Tibial nerve (tissue), 4 donors: Measurements from ENCODE around the gene COL19A1. TPM values are rescaled to one million over a fixed set of nuclear protein-coding genes. Genes with fewer than 3 reads are reported as not detected.
"Not testable (repeated sequence)": the region's sequence is repeated elsewhere in the genome, so short reads cannot be mapped to it uniquely, and the experiment has no call there.

Experiments used
- DNase-seq, 2 donors: peaks; one replicate each; pipeline ENCODE4 v3.0.0-alpha.2; 2019; ENCODE audit warnings: low spot score in 2 of 2
- H3K27ac ChIP-seq, 4 donors: fragments of 200-600 bp; sonication (generic) in 3 of 4; one replicate each; pipeline ENCODE4 v1.5.1; 2017 to 2019; ENCODE audit warnings: mild to moderate bottlenecking in 1 of 4
- H3K27me3 ChIP-seq, 2 donors: fragments of 200-600 bp; sonication (generic) in 1 of 2; one replicate each; pipeline versions ENCODE4 v1.5.1 to v1.6.0; 2017 to 2019
- H3K36me3 ChIP-seq, 3 donors: fragments of 200-600 bp; sonication (generic); one replicate each; pipeline ENCODE4 v1.5.1; 2018 to 2019
- H3K4me1 ChIP-seq, 4 donors: fragments of 200-600 bp; sonication (generic) in 3 of 4; one replicate each; pipeline ENCODE4 v1.5.1; 2017 to 2019
- H3K4me3 ChIP-seq, 4 donors: fragments of 200-600 bp; sonication (generic) in 3 of 4; one replicate each; pipeline ENCODE4 v1.5.1; 2017 to 2019; ENCODE audit warnings: mild to moderate bottlenecking in 1 of 4, moderate library complexity in 1 of 4
- H3K9me3 ChIP-seq, 4 donors: fragments of 200-600 bp; sonication (generic) in 3 of 4; one replicate each; pipeline ENCODE4 v1.5.1; 2017 to 2019
- CTCF ChIP-seq, 5 experiments: fragments of 200-600 bp in 3 of 5; fragments of 450-650 bp in 2 of 5; sonication (generic) in 3 of 5; IDR thresholded peaks; one replicate each; pipeline ENCODE4 v1.5.1; 2016 to 2019; ENCODE audit warnings: antibody characterized with exemption in 5 of 5, mild to moderate bottlenecking in 3 of 5, moderate library complexity in 2 of 5
- EP300 ChIP-seq, 2 donors: sonication (generic); formaldehyde crosslinking; IDR thresholded peaks; one replicate each; pipeline ENCODE4 v1.6.1; 2017; ENCODE audit warnings: antibody characterized with exemption in 2 of 2, mild to moderate bottlenecking in 1 of 2
- POLR2A ChIP-seq, 2 donors: fragments of 450-650 bp; IDR thresholded peaks; one replicate each; pipeline ENCODE4 v1.6.1; 2017; ENCODE audit warnings: antibody characterized with exemption in 2 of 2, mild to moderate bottlenecking in 2 of 2, moderate library complexity in 2 of 2
- WGBS, 2 donors: methylation state at CpG; one replicate each; pipeline ENCODE4 v1.1.5; 2018; 5-methylcytosine and 5-hydroxymethylcytosine counted together
- total RNA-seq, 4 donors: library from RNA; depleted of rRNA; stranded (reverse); fragments of >200 nt; gene quantifications; one replicate each; pipeline ENCODE4 v1.1.0, GENCODE V29; 2016

Gene COL19A1
- total RNA-seq, 4 donors from 2014 or later: under 0.01 to 0.42 TPM; not detected in 2

GRCh38 chr6:69820018-69820417 is 46.3 kb upstream of the COL19A1 start:
- no peak for DNase-seq
- no peaks in the 10 kb centered on the region for H3K27me3 ChIP-seq
- no peak for TF ChIP-seq CTCF (IDR thresholded peaks at IDR 0.05)
- TF ChIP-seq POLR2A (IDR thresholded peaks at IDR 0.05): no peak
- no peak overlapping the region for H3K27ac ChIP-seq
- H3K4me3 ChIP-seq: no peak overlapping the region
- no peaks in the 10 kb centered on the region for H3K36me3 ChIP-seq
- 100% methylated on average over 1 of the region's 1 CpG for WGBS, 2 donors
- no peaks in the 10 kb centered on the region for H3K9me3 ChIP-seq
- no peaks in the 10 kb centered on the region for H3K4me1 ChIP-seq

- no peaks in the 10 kb centered on the region for H3K36me3 ChIP-seq
- no peak for DNase-seq
- H3K27ac ChIP-seq: no peak overlapping the region
- WGBS, 2 donors: 52 to 70% methylated on average over 1 of the region's 1 CpG
- H3K4me1 ChIP-seq: no peaks in the 10 kb centered on the region
- TF ChIP-seq CTCF (IDR thresholded peaks at IDR 0.05): no peak
- no peak for TF ChIP-seq EP300 (IDR thresholded peaks at IDR 0.05)
- no peak for TF ChIP-seq POLR2A (IDR thresholded peaks at IDR 0.05)
- no peaks in the 10 kb centered on the region for H3K9me3 ChIP-seq
- H3K27me3 ChIP-seq: no peaks in the 10 kb centered on the region
- no peak overlapping the region for H3K4me3 ChIP-seq
Observed at GRCh38 chr6:69820438-69820837, 45.9 kb upstream of the COL19A1 start.

- H3K4me1 ChIP-seq, H3K27me3 ChIP-seq, H3K4me3 ChIP-seq, H3K27ac ChIP-seq, DNase-seq, H3K36me3 ChIP-seq, H3K9me3 ChIP-seq: not testable (repeated sequence)
- WGBS, 2 donors: 67 to 70% methylated on average over 5 of the region's 5 CpGs
Observed at GRCh38 chr6:69824355-69824754, 42.0 kb upstream of the COL19A1 start.

GRCh38 chr6:69825904-69826303 is 40.5 kb upstream of the COL19A1 start:
- WGBS, 2 donors: 84 to 96% methylated on average over 1 of the region's 1 CpG
- Histone ChIP-seq H3K36me3 (no peaks in the 10 kb centered on the region), H3K4me3 (no peak overlapping the region), H3K9me3 (no peaks in the 10 kb centered on the region), H3K27ac (no peak overlapping the region), H3K4me1 (no peaks in the 10 kb centered on the region), H3K27me3 (no peaks in the 10 kb centered on the region)
- no peak for DNase-seq
- no peak for TF ChIP-seq CTCF (IDR thresholded peaks at IDR 0.05)
- no peak for TF ChIP-seq POLR2A (IDR thresholded peaks at IDR 0.05)
- TF ChIP-seq EP300 (IDR thresholded peaks at IDR 0.05): no peak

GRCh38 chr6:69827276-69827893 is 39.0 kb upstream of the COL19A1 start:
- Histone ChIP-seq H3K9me3 (no peaks in the 10 kb centered on the region), H3K36me3 (no peaks in the 10 kb centered on the region), H3K4me1 (no peaks in the 10 kb centered on the region), H3K4me3 (no peak overlapping the region), H3K27me3 (no peaks in the 10 kb centered on the region), H3K27ac (peak overlapping the region in 1 of 4 donors; percentile 23)
- DNase-seq: no peak
- WGBS, 2 donors: 24 to 31% methylated on average over 2 of the region's 2 CpGs
- no peak for TF ChIP-seq CTCF (IDR thresholded peaks at IDR 0.05)
- no peak for TF ChIP-seq EP300 (IDR thresholded peaks at IDR 0.05)
- TF ChIP-seq POLR2A (IDR thresholded peaks at IDR 0.05): no peak

GRCh38 chr6:69832558-69832957 is 33.8 kb upstream of the COL19A1 start:
- H3K9me3 ChIP-seq: no peaks in the 10 kb centered on the region
- no peak for DNase-seq
- no peak overlapping the region for H3K27ac ChIP-seq
- H3K27me3 ChIP-seq: no peaks in the 10 kb centered on the region
- no peaks in the 10 kb centered on the region for H3K4me1 ChIP-seq
- TF ChIP-seq CTCF (IDR thresholded peaks at IDR 0.05) (no peak), POLR2A (IDR thresholded peaks at IDR 0.05) (no peak), EP300 (IDR thresholded peaks at IDR 0.05) (no peak)
- no peak overlapping the region for H3K4me3 ChIP-seq
- no peaks in the 10 kb centered on the region for H3K36me3 ChIP-seq
